WTC11 (cell line): ENCODE data around the gene CENPF. TPM values are rescaled to one million over a fixed set of nuclear protein-coding genes. Genes with fewer than 3 reads are reported as not detected.

Source experiments
- ATAC-seq: fragments of 200-7000 bp; cut with Tn5 transposase; 2 replicates; pipeline ENCODE4 v1.10.0; 2021; ENCODE audit warnings: mild to moderate bottlenecking, moderate library complexity
- CTCF ChIA-PET: fragments of 300-600 bp; sonication (Branson Sonifier 250); formaldehyde crosslinking; loops from one replicate; lab custom pipeline; 2021; ENCODE audit warnings: antibody characterized with exemption; lab: Charles Lee
- POLR2A ChIA-PET: fragments of 350-600 bp; sonication (Branson Sonifier 250); formaldehyde crosslinking; loops from one replicate; lab custom pipeline; 2021; ENCODE audit warnings: antibody characterized with exemption; lab: Charles Lee
- DNase-seq: peaks from one replicate; pipeline ENCODE4 v3.0.0; 2021; ENCODE audit warnings: low spot score
- H3K27ac Mint-ChIP-seq: 2 replicates; pipeline ENCODE4 v1.8.0; 2021; ENCODE audit warnings: mixed read lengths
- H3K27me3 Mint-ChIP-seq: 2 replicates; pipeline ENCODE4 v1.8.0; 2021; ENCODE audit warnings: low read depth, mild to moderate bottlenecking, moderate library complexity, mixed read lengths
- H3K36me3 Mint-ChIP-seq: 2 replicates; pipeline ENCODE4 v1.8.0; 2021; ENCODE audit warnings: mixed read lengths
- H3K4me1 Mint-ChIP-seq: 2 replicates; pipeline ENCODE4 v1.8.0; 2022; ENCODE audit warnings: mixed read lengths
- H3K4me3 Mint-ChIP-seq: 2 replicates; pipeline ENCODE4 v1.8.0; 2021; ENCODE audit warnings: mild to moderate bottlenecking, moderate library complexity, mixed read lengths
- H3K9me3 Mint-ChIP-seq: 2 replicates; pipeline ENCODE4 v1.8.0; 2021; ENCODE audit warnings: mixed read lengths
- ATF2 ChIP-seq: sonication (generic); formaldehyde crosslinking; IDR thresholded peaks from 2 replicates; pipeline ENCODE4 v1.8.1; 2022; ENCODE audit warnings: low read depth, missing genetic modification reagents, borderline replicate concordance
- CREM ChIP-seq: sonication (generic); formaldehyde crosslinking; IDR thresholded peaks from 2 replicates; pipeline ENCODE4 v1.8.1; 2022; ENCODE audit warnings: mild to moderate bottlenecking, missing genetic modification reagents, moderate library complexity
- E2F4 ChIP-seq: sonication (generic); formaldehyde crosslinking; IDR thresholded peaks from 2 replicates; pipeline ENCODE4 v1.8.1; 2022; ENCODE audit warnings: low read depth, mild to moderate bottlenecking, moderate library complexity, missing genetic modification reagents, borderline replicate concordance
- FOXJ3 ChIP-seq: sonication (generic); formaldehyde crosslinking; IDR thresholded peaks from 2 replicates; pipeline ENCODE4 v1.9.0; 2021; ENCODE audit warnings: missing genetic modification reagents, mild to moderate bottlenecking, borderline replicate concordance
- FOXP1 ChIP-seq: sonication (generic); formaldehyde crosslinking; IDR thresholded peaks from 2 replicates; pipeline ENCODE4 v1.8.0; 2022; ENCODE audit warnings: missing genetic modification reagents, mild to moderate bottlenecking, moderate library complexity, borderline replicate concordance
- GABPB1 ChIP-seq: sonication (generic); formaldehyde crosslinking; IDR thresholded peaks from 2 replicates; pipeline ENCODE4 v1.8.1; 2023; ENCODE audit warnings: mild to moderate bottlenecking, missing genetic modification reagents
- GRHL2 ChIP-seq: fragments of 250-450 bp; sonication (Bioruptor Pico); IDR thresholded peaks from 2 replicates; pipeline ENCODE4 v1.8.0; 2022; ENCODE audit warnings: mild to moderate bottlenecking, moderate library complexity; ENCODE audit not compliant: insufficient replicate concordance, severe bottlenecking
- KAT7 ChIP-seq: sonication (generic); formaldehyde crosslinking; IDR thresholded peaks from 2 replicates; pipeline ENCODE4 v1.8.1; 2023; ENCODE audit warnings: missing genetic modification reagents, mild to moderate bottlenecking, borderline replicate concordance
- MLX ChIP-seq: sonication (generic); formaldehyde crosslinking; IDR thresholded peaks from 2 replicates; pipeline ENCODE4 v1.8.1; 2023; ENCODE audit warnings: mild to moderate bottlenecking, missing genetic modification reagents, moderate library complexity
- MYBL2 ChIP-seq: sonication (generic); formaldehyde crosslinking; IDR thresholded peaks from 2 replicates; pipeline ENCODE4 v1.8.1; 2023; ENCODE audit warnings: mild to moderate bottlenecking, moderate library complexity, missing genetic modification reagents
- NR3C1 ChIP-seq: sonication (generic); formaldehyde crosslinking; conservative IDR thresholded peaks from 2 replicates; pipeline ENCODE4 v1.8.1; 2023; ENCODE audit warnings: low read depth, mild to moderate bottlenecking, missing genetic modification reagents
- PREB ChIP-seq: sonication (generic); formaldehyde crosslinking; IDR thresholded peaks from 2 replicates; pipeline ENCODE4 v1.8.1; 2022; ENCODE audit warnings: mild to moderate bottlenecking, missing genetic modification reagents, moderate library complexity, borderline replicate concordance
- PRRX2 ChIP-seq: fragments of 250-450 bp; sonication (Bioruptor Pico); IDR thresholded peaks from 2 replicates; pipeline ENCODE4 v1.8.0; 2021; ENCODE audit warnings: mild to moderate bottlenecking
- RELA ChIP-seq: sonication (generic); formaldehyde crosslinking; IDR thresholded peaks from 2 replicates; pipeline ENCODE4 v1.8.1; 2022; ENCODE audit warnings: missing genetic modification reagents, mild to moderate bottlenecking, borderline replicate concordance
- SMAD3 ChIP-seq: sonication (generic); formaldehyde crosslinking; IDR thresholded peaks from 2 replicates; pipeline ENCODE4 v1.8.0; 2022; ENCODE audit warnings: missing genetic modification reagents, mild to moderate bottlenecking, borderline replicate concordance
- TCF7 ChIP-seq: sonication (generic); formaldehyde crosslinking; IDR thresholded peaks from 2 replicates; pipeline ENCODE4 v1.8.0; 2022; ENCODE audit warnings: mild to moderate bottlenecking, low read depth, missing genetic modification reagents, moderate library complexity
- TP53 ChIP-seq: sonication (generic); formaldehyde crosslinking; IDR thresholded peaks from 2 replicates; pipeline ENCODE4 v1.8.1; 2023; ENCODE audit warnings: mild to moderate bottlenecking, missing genetic modification reagents
- ZNF121 ChIP-seq: sonication (generic); formaldehyde crosslinking; IDR thresholded peaks from 2 replicates; pipeline ENCODE4 v1.8.0; 2023; ENCODE audit warnings: missing genetic modification reagents
- ZNF138 ChIP-seq: sonication (generic); formaldehyde crosslinking; conservative IDR thresholded peaks from 2 replicates; pipeline ENCODE4 v1.8.1; 2022; ENCODE audit warnings: mild to moderate bottlenecking, moderate library complexity, missing genetic modification reagents
- ZNF281 ChIP-seq: sonication (generic); formaldehyde crosslinking; IDR thresholded peaks from 2 replicates; pipeline ENCODE4 v1.8.0; 2023; ENCODE audit warnings: mild to moderate bottlenecking, missing genetic modification reagents
- ZNF416 ChIP-seq: fragments of 250-450 bp; sonication (Bioruptor Pico); IDR thresholded peaks from 2 replicates; pipeline ENCODE4 v1.9.0; 2021; ENCODE audit warnings: mild to moderate bottlenecking, inconsistent platforms
- ZNF423 ChIP-seq: fragments of 250-450 bp; sonication (Bioruptor Pico); IDR thresholded peaks from 2 replicates; pipeline ENCODE4 v2.1.2; 2022; ENCODE audit warnings: mild to moderate bottlenecking, moderate library complexity
- ZNF512 ChIP-seq: sonication (generic); formaldehyde crosslinking; IDR thresholded peaks from 2 replicates; pipeline ENCODE4 v1.8.1; 2022; ENCODE audit warnings: missing genetic modification reagents, borderline replicate concordance
- total RNA-seq: library from RNA; stranded (reverse); gene quantifications from 3 replicates; pipeline ENCODE4 v1.2.3, GENCODE V29; 2021

Gene CENPF
- total RNA-seq, 1 experiment from 2014 or later: 166 TPM

- TF ChIP-seq SMAD3 (CRISPR knock-in tag): no peak
- TF ChIP-seq ZNF416: no peak
- TF ChIP-seq ZNF281 (CRISPR knock-in tag): no peak
- TF ChIP-seq ZNF423 (CRISPR knock-in tag): no peak
- TF ChIP-seq ZNF138 (CRISPR knock-in tag): no peak
- no peak for TF ChIP-seq TCF7 (CRISPR knock-in tag)
Observed at GRCh38 chr1:214649607-214650006, 46.6 kb downstream of the CENPF start (continued).

- Mint-ChIP-seq H3K9me3 (no peaks in the 10 kb centered on the region), H3K4me3 (no peak overlapping the region), H3K4me1 (no peaks in the 10 kb centered on the region)
- ChIA-PET POLR2A (no interaction called here), CTCF (interaction anchor here (0.9 kb wide), 1 partner anchor 13 kb away, joined by 3 read pairs; no protein-coding TSS in a partner anchor)
- no peak for ATAC-seq
- no peak for TF ChIP-seq PRRX2 (CRISPR knock-in tag)
- TF ChIP-seq MLX (CRISPR knock-in tag): no peak
- TF ChIP-seq MYBL2: no peak
- TF ChIP-seq FOXP1: no peak
- TF ChIP-seq NR3C1 (CRISPR knock-in tag): no peak
- peak; percentile 71 for TF ChIP-seq ZNF121 (CRISPR knock-in tag)
- TF ChIP-seq PREB (CRISPR knock-in tag): no peak
- TF ChIP-seq, all 79 proteins: peak for 1
- H3K27ac Mint-ChIP-seq: no peak overlapping the region
- no peak for DNase-seq
- H3K27me3 Mint-ChIP-seq: no peaks in the 10 kb centered on the region
- H3K36me3 Mint-ChIP-seq: peaks cover 92% of the 10 kb centered on the region
Observed at GRCh38 chr1:214650664-214651063, 47.7 kb downstream of the CENPF start.

- DNase-seq: no peak
- Mint-ChIP-seq H3K36me3 (peaks cover 87% of the 10 kb centered on the region), H3K27me3 (no peaks in the 10 kb centered on the region), H3K9me3 (no peaks in the 10 kb centered on the region), H3K4me1 (no peaks in the 10 kb centered on the region), H3K27ac (no peak overlapping the region), H3K4me3 (no peak overlapping the region)
- no peak for ATAC-seq
- POLR2A ChIA-PET: no interaction called here
- CTCF ChIA-PET: no interaction called here
- TF ChIP-seq ATF2 (CRISPR knock-in tag) (no peak), ZNF281 (CRISPR knock-in tag) (no peak), GABPB1 (CRISPR knock-in tag) (no peak), CREM (CRISPR knock-in tag) (no peak), GRHL2 (CRISPR knock-in tag) (no peak), E2F4 (CRISPR knock-in tag) (no peak), RELA (CRISPR knock-in tag) (no peak), FOXJ3 (CRISPR knock-in tag) (no peak), TP53 (no peak), KAT7 (no peak), ZNF512 (CRISPR knock-in tag) (no peak), ZNF416 (no peak)
Observed at GRCh38 chr1:214657299-214657698, 54.3 kb downstream of the CENPF start.
